Thoracic aorta (tissue), 2 donors: Measurements from ENCODE around the gene C18orf32. TPM values are rescaled to one million over a fixed set of nuclear protein-coding genes. Genes with fewer than 3 reads are reported as not detected.
"Not testable (repeated sequence)": the region's sequence is repeated elsewhere in the genome, so short reads cannot be mapped to it uniquely, and the experiment has no call there.

ENCODE experiments used
- ATAC-seq: fragments of 150-250 bp; one replicate; pipeline ENCODE4 v1.8.0; 2017; ENCODE audit warnings: low read depth; ENCODE audit not compliant: insufficient number of reproducible peaks, low FRiP score
- DNase-seq: peaks from one replicate; pipeline ENCODE4 v3.0.0-alpha.2; 2020; ENCODE audit warnings: low spot score
- H3K27ac ChIP-seq, 2 donors: fragments of 200-600 bp; sonication (generic); 1 replicate in 1 of 2; 2 replicates in 1 of 2; pipeline ENCODE4 v1.5.1; 2016; ENCODE audit warnings: mild to moderate bottlenecking in 2 of 2, moderate library complexity in 2 of 2
- H3K27me3 ChIP-seq: fragments of 200-600 bp; sonication (generic); replicated peaks from 2 replicates; pipeline ENCODE4 v1.6.0; 2016; ENCODE audit warnings: mild to moderate bottlenecking; ENCODE audit not compliant: insufficient read depth
- H3K36me3 ChIP-seq: fragments of 200-600 bp; sonication (generic); one replicate; pipeline ENCODE4 v1.5.1; 2016
- H3K4me1 ChIP-seq, 2 donors: fragments of 200-600 bp; sonication (generic); 1 replicate in 1 of 2; 2 replicates in 1 of 2; pipeline versions ENCODE4 v1.5.1 to v1.6.0; 2016; ENCODE audit warnings: low read depth in 2 of 2, mild to moderate bottlenecking in 1 of 2; ENCODE audit not compliant: control insufficient read depth in 1 of 2
- H3K4me3 ChIP-seq: fragments of 200-600 bp; sonication (generic); 2 replicates; pipeline ENCODE4 v1.5.1; 2016; ENCODE audit warnings: mild to moderate bottlenecking
- H3K9me3 ChIP-seq: fragments of 200-600 bp; sonication (generic); 2 replicates; pipeline ENCODE4 v1.5.1; 2016
- CTCF ChIP-seq: fragments of 200-600 bp; sonication (generic); IDR thresholded peaks from one replicate; pipeline ENCODE4 v1.5.1; 2019; ENCODE audit warnings: antibody characterized with exemption
- total RNA-seq, 2 donors: library from RNA; depleted of rRNA; stranded (reverse); fragments of >200 nt; gene quantifications; one replicate each; pipeline versions ENCODE4 v1.1.0 to v1.2.3, GENCODE V29; 2016

C18orf32 gene
- total RNA-seq, 2 donors from 2014 or later = 31.5 to 39.4 TPM

DNA sequence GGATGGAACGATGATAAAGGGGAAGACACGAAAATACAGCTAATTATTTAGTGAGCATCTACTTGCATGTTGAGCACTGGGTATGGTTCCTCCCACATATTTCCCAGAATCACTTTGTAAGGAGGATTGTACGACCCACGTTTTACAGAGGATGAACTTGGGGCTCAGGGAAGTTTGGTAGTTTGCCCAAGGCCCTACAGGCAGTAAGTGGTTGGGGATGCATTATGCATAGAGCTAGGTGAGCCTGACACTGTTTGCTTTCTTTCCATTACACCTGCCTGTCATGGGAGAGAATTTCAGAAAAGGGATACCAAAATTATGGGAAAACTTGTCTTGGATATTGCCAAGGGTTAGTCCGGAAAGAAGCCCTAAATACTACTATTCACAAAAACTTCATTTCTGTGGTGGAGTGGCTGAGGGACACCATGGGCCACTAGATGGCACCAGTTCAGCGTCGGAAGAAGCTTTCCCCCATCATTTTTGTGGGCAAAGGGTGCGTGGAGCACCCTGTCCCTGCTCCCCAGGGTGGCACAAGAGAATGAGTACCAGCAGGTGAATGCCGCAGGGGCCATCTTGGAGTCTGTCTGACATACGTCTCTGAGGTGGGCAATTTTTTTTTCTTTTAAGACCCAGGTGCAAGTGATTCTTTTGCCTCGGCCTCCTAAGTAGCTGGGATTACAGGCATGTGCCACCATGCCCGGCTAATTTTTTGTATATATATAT lies 23.5 kb upstream of the C18orf32 start:
- Histone ChIP-seq H3K9me3 (no peaks in the 10 kb centered on the region), H3K36me3 (no peaks in the 10 kb centered on the region), H3K4me1 (no peaks in the 10 kb centered on the region), H3K4me3 (no peak overlapping the region), H3K27me3 (no peaks in the 10 kb centered on the region), H3K27ac (no peak overlapping the region)
- no peak for ATAC-seq
- TF ChIP-seq CTCF = peak; percentile 68
- no peak for DNase-seq

GRCh38 chr18:49506438-49506837 lies 19.4 kb upstream of the C18orf32 start:
- not testable (repeated sequence) for DNase-seq, H3K36me3 ChIP-seq, H3K27ac ChIP-seq, ATAC-seq, H3K4me3 ChIP-seq, H3K4me1 ChIP-seq, H3K9me3 ChIP-seq, H3K27me3 ChIP-seq

GRCh38 chr18:49503931-49504330 lies 16.9 kb upstream of the C18orf32 start:
- ATAC-seq (no peak), DNase-seq (no peak)
- no peak overlapping the region for H3K4me3 ChIP-seq
- H3K9me3 ChIP-seq = no peaks in the 10 kb centered on the region
- H3K27me3 ChIP-seq = no peaks in the 10 kb centered on the region
- no peaks in the 10 kb centered on the region for H3K4me1 ChIP-seq
- no peak for TF ChIP-seq CTCF
- no peak overlapping the region for H3K27ac ChIP-seq
- no peaks in the 10 kb centered on the region for H3K36me3 ChIP-seq

- no peaks in the 10 kb centered on the region for H3K4me1 ChIP-seq
- no peak overlapping the region for H3K27ac ChIP-seq
- no peaks in the 10 kb centered on the region for H3K9me3 ChIP-seq
- H3K36me3 ChIP-seq = no peaks in the 10 kb centered on the region
- H3K27me3 ChIP-seq = no peaks in the 10 kb centered on the region
- DNase-seq (no peak), ATAC-seq (no peak)
- H3K4me3 ChIP-seq = no peak overlapping the region
- no peak for TF ChIP-seq CTCF
Measured at GRCh38 chr18:49500201-49500921, 13.3 kb upstream of the C18orf32 start.

DNA sequence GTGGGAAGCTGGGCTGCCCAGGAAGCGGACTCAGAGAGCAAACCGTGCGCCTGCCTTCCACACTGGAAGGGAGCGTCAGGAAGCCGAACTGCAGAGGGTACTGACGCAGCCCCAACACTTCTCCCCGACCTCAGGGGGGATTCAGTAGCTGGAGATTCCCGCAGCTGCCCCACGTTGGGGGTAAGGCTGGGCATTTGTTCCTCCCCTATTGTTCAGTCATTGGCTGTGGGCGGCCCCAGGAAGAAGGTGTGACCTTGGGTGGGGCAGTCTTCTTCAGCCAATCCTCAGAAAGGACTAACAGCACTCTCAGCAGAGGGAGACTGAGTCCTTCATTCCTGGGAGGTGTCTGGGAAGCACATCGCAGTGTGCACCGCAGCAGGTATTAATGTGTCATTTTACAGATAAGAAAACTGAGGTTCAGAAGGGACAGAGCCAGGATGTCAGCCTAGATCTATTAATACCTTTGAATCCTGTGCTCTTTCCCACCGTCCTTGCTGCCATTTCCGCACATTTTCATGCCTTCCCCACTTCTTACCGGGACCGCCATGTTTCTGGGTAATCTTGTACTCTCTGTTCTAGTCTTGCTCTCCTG lies 12.1 kb upstream of the C18orf32 start:
- no peak for DNase-seq
- Histone ChIP-seq H3K27ac (no peak overlapping the region), H3K4me3 (no peak overlapping the region), H3K36me3 (no peaks in the 10 kb centered on the region), H3K27me3 (no peaks in the 10 kb centered on the region), H3K4me1 (no peaks in the 10 kb centered on the region), H3K9me3 (no peaks in the 10 kb centered on the region)
- ATAC-seq = no peak
- no peak for TF ChIP-seq CTCF
